AG09319 (cell line): Measurements from ENCODE around the gene UMAD1.

Experiments
- DNase-seq: peaks from one replicate; pipeline ENCODE4 v3.0.0-alpha.2; 2010; ENCODE audit warnings: low read depth; ENCODE audit errors: extremely low read depth
- CTCF ChIP-seq: IDR thresholded peaks from 2 replicates; pipeline ENCODE4 v1.5.1; 2011; ENCODE audit warnings: low read depth, mild to moderate bottlenecking, inconsistent platforms, low read length, moderate library complexity

Gene UMAD1

GRCh38 chr7:7688310-7688709 lies 47.8 kb downstream of the UMAD1 start:
- no peak for TF ChIP-seq CTCF
- DNase-seq: no peak

- DNase-seq: no peak
- TF ChIP-seq CTCF: no peak
Measured at GRCh38 chr7:7688956-7689355, 48.4 kb downstream of the UMAD1 start.

GRCh38 chr7:7693881-7694280 lies 53.3 kb downstream of the UMAD1 start:
- no peak for TF ChIP-seq CTCF
- no peak for DNase-seq

DNA sequence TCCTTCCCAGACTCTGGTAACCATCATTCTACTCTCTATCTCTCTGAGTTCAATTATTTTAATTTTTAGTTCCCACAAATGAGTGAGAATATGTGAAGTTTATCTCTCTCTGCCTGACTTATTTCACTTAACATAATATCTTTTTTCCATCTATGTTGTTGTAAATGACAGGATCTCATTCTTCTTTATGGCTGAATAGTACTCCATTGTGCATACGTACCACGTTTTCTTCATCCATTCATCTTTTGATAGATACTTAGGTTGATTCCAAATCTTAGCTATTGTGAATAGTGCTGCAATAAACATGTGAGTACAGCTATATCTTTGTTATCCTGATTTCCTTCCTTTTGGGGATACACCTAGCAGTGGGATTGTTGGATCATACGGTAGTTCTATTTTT lies 54.0 kb downstream of the UMAD1 start:
- no peak for TF ChIP-seq CTCF
- DNase-seq: no peak

- no peak for DNase-seq
- no peak for TF ChIP-seq CTCF
Measured at GRCh38 chr7:7695111-7695817, 54.7 kb downstream of the UMAD1 start.

- no peak for DNase-seq
- no peak for TF ChIP-seq CTCF
Measured at GRCh38 chr7:7696458-7697119, 56.0 kb downstream of the UMAD1 start.

DNA sequence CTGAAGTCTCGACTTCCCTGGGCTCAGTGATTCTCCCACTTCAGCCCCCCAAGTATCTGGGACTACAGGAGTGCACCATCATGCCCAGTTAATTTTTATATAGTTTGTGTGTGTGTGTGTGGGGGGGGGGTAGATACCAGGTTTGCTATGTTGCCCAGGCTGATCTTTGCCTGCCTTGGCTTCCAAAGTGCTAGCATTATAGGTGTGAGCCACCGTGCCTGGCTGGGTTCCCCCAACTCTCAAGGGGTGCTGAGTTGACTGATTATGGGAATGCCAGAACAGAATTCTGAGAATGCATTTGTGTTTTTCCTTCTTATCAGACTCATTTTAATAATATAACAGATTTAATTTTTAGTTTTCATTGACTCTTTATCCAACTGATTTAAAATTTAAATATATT lies 58.4 kb downstream of the UMAD1 start:
- DNase-seq: no peak

More for the DNA sequence above, 58.4 kb downstream of the UMAD1 start:
- TF ChIP-seq CTCF: no peak
